GM12874 (cell line): ENCODE measurements around the gene MAML2.

Experiments
- TF ChIP-seq, protein P1 (sequence below): IDR thresholded peaks from 2 replicates; pipeline ENCODE4 v1.5.1; 2011; ENCODE audit warnings: low read depth, mild to moderate bottlenecking, control low read depth, low read length, moderate library complexity; ENCODE audit not compliant: insufficient read depth

Gene MAML2

GRCh38 chr11:96105197-96105895, 237.6 kb downstream of the MAML2 start:
- TF ChIP-seq, protein P1, sequence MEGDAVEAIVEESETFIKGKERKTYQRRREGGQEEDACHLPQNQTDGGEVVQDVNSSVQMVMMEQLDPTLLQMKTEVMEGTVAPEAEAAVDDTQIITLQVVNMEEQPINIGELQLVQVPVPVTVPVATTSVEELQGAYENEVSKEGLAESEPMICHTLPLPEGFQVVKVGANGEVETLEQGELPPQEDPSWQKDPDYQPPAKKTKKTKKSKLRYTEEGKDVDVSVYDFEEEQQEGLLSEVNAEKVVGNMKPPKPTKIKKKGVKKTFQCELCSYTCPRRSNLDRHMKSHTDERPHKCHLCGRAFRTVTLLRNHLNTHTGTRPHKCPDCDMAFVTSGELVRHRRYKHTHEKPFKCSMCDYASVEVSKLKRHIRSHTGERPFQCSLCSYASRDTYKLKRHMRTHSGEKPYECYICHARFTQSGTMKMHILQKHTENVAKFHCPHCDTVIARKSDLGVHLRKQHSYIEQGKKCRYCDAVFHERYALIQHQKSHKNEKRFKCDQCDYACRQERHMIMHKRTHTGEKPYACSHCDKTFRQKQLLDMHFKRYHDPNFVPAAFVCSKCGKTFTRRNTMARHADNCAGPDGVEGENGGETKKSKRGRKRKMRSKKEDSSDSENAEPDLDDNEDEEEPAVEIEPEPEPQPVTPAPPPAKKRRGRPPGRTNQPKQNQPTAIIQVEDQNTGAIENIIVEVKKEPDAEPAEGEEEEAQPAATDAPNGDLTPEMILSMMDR, result no peak

DNA sequence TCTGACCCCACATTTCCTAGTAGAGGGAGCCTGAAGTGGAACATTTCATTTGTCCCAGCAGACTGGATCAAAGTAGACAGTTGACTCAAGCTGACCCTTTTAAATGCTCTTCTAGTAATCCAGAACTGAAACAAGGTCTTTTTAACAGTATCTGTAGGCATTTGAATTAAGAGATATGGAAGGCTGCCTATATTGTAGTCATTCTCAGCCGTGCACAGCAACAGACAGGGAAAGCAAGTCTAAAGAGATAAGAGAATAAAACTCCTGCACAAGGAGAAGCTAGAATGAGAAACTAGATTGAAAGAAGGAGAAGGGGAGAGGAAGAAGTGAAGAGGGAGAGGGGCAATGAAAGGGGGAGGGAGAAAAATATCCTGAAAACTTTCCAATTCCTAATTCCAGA, 238.5 kb downstream of the MAML2 start:
- TF ChIP-seq, protein P1, result no peak

GRCh38 chr11:96103721-96104120, 239.3 kb downstream of the MAML2 start:
- TF ChIP-seq, protein P1, result no peak

DNA sequence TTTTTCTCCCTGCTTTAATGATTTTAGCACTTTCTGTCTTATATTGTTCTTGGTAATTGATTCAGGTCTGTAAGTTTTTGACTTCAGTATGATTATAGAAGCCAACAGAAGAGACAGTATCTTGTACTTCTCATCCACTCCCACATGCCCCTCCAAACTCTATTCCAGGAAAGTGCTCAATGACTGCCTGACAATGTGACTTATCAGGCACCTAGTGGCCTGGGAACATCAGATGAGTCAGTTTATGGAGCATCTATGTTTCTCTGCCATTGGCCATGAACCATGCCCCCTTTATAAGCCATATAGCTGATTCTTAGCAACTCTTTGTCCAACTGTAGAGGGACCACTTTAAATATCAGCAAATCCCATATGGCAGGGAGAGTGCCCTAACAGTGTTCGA, 239.9 kb downstream of the MAML2 start:
- TF ChIP-seq, protein P1, result no peak

DNA sequence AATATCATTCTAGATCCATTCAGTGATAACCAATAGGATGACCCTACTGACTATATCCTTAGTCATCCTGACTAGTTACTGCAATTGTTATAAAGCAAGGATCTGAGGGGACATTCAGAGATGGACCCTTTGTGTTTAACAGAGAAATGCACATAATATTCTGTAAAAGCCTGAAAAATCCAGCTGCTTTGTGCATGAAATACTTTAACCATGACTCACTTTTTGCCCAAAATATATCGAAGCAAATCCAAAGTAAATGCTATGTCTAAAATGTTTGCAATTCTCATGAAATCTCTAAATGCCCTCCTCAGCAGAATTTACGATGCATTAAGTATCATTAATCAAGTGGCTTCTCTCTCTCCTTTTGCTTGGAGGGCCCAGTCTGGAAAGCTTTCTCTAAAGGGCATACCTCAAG, 240.3 kb downstream of the MAML2 start:
- TF ChIP-seq, protein P1, result no peak

DNA sequence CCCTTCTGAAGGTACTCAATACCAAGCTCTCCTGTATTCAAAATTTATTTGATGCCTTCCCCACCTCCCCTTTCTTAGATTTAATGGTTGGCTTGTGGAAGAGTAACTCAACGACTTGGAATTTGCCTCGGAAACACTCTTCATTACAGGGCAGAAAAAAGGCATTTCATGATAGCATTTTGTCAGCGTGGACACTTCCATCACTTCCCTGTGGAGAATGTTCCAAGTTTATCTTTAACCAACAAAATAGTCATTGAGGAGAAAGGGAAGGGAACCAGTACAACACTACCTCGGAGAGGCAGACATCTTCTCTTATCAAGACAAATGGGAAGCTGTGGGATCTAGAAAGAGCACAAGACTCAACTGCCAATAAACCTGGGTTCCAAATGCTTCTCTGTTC, 241.8 kb downstream of the MAML2 start:
- TF ChIP-seq, protein P1, result no peak

DNA sequence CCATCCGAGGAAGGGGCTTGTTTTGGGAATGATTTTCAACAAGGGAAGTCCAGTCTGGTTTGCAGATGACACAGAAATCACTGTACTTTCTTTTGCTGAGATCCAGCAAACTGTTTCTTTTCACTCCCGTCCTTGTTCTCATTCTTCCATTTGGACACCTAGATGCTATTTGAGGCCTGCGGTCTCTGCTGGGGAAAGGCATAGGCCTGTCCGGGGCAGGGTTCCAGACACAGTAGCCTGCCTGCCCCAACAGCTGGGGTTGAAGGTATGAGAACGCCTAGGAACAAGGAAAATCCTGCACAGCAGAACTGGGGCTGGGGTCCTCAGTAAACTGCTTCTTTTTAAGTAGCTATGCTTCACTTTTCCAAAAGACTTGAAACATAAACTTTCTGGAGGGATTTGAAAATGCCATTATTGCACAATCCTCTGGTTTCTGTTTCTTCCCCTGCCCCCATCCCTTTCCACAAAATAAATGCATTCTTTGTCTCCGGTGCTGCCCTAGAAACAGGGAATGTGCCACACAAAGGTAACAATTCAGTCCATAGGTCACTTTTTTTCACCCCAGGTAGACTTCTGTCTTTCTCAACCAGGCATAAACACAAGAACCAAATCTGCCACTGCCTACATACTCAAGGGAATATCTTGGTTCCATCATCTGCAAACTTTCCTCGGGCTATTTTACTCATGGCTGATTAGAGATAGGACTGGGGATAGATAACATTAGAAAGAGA, 244.3 kb downstream of the MAML2 start:
- TF ChIP-seq, protein P1, result no peak
